Gastrocnemius medialis (tissue), 4 donors: ENCODE measurements around the gene ZSCAN26.

Experiments used
- POLR2A ChIP-seq, 2 donors: fragments of 450-650 bp; IDR thresholded peaks; one replicate each; pipeline ENCODE4 v1.6.1; 2017; ENCODE audit warnings: antibody characterized with exemption in 2 of 2, mild to moderate bottlenecking in 2 of 2, moderate library complexity in 2 of 2
- TF ChIP-seq, protein P1 (sequence below), 5 experiments: fragments of 450-650 bp in 3 of 5; fragments of 200-600 bp in 2 of 5; sonication (generic) in 2 of 5; IDR thresholded peaks in 4 of 5; conservative IDR thresholded peaks in 1 of 5; 1 replicate in 4 of 5; 2 replicates in 1 of 5; pipeline ENCODE4 v1.5.1; 2016 to 2019; ENCODE audit warnings: antibody characterized with exemption in 5 of 5, mild to moderate bottlenecking in 3 of 5, moderate library complexity in 3 of 5

DNA sequence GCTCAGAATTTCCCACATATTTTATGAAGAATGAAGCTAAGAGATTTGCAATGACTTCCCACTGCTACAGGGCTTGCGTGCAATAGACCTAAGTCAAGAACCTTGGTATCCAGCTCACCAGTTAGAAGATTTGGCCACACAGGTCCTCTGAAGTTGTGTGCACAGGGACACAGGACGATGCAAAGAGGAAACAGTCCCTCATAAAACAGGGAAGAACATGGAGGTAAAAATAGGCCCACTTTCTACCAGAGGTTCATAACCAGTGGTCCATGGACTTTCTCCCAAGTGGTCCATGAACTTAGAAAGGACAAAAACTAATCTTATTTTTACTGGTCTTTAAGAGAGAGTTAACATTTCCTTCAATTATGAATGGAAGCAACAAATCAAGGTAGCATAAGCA is 16.2 kb upstream of the ZSCAN26 start:
- TF ChIP-seq, protein P1, sequence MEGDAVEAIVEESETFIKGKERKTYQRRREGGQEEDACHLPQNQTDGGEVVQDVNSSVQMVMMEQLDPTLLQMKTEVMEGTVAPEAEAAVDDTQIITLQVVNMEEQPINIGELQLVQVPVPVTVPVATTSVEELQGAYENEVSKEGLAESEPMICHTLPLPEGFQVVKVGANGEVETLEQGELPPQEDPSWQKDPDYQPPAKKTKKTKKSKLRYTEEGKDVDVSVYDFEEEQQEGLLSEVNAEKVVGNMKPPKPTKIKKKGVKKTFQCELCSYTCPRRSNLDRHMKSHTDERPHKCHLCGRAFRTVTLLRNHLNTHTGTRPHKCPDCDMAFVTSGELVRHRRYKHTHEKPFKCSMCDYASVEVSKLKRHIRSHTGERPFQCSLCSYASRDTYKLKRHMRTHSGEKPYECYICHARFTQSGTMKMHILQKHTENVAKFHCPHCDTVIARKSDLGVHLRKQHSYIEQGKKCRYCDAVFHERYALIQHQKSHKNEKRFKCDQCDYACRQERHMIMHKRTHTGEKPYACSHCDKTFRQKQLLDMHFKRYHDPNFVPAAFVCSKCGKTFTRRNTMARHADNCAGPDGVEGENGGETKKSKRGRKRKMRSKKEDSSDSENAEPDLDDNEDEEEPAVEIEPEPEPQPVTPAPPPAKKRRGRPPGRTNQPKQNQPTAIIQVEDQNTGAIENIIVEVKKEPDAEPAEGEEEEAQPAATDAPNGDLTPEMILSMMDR (IDR thresholded peaks at IDR 0.05 in 4 of 5, conservative IDR thresholded peaks at IDR 0.05 in 1 of 5) = no peak
- TF ChIP-seq POLR2A (IDR thresholded peaks at IDR 0.05) = no peak
